Measurements from ENCODE around the gene B3GALT5. TPM values are rescaled to one million over a fixed set of nuclear protein-coding genes. Genes with fewer than 3 reads are reported as not detected.

The B3GALT5 gene
- polyA plus RNA-seq, 1 donor (not counting 4 experiments of a cell fraction or from before 2014, with no cell fraction given): not detected

GRCh38 chr21:39667353-39667891, 54.7 kb downstream of the B3GALT5 start:
- DNase-seq (ENCODE audit: low read depth, low spot score): no peak
- Histone ChIP-seq H3K4me1 (ENCODE audit: control insufficient read depth, extremely low read depth, insufficient read depth, low read length) (no peaks in the 10 kb centered on the region), H2AFZ (ENCODE audit: control insufficient read depth, low read length) (no peak overlapping the region), H3K9me1 (ENCODE audit: control insufficient read depth, extremely low read depth, insufficient read depth, low read length) (no peaks in the 10 kb centered on the region), H3K9me3 (ENCODE audit: control insufficient read depth, low read depth, low read length) (peaks cover 8% of the 10 kb centered on the region), H3K9ac (ENCODE audit: control insufficient read depth, extremely low read depth, insufficient read depth, low read length) (no peak overlapping the region), H3K79me2 (ENCODE audit: control insufficient read depth, insufficient read depth, low read length) (no peaks in the 10 kb centered on the region), H3K27me3 (ENCODE audit: control insufficient read depth, extremely low read depth, insufficient read depth, low read length) (no peaks in the 10 kb centered on the region), H4K20me1 (ENCODE audit: control insufficient read depth, extremely low read depth, insufficient read depth, low read length) (no peaks in the 10 kb centered on the region), H3K36me3 (ENCODE audit: control insufficient read depth in 2 of 2, extremely low read depth in 1 of 2, insufficient read depth in 2 of 2, low read length in 2 of 2) (no peaks in the 10 kb centered on the region), H3K4me2 (ENCODE audit: control insufficient read depth, extremely low read depth, insufficient read depth, low read depth, low read length) (no peak overlapping the region), H3K4me3 (ENCODE audit: control insufficient read depth in 2 of 3, extremely low read depth in 1 of 3, insufficient read depth in 2 of 3, low read depth in 1 of 3, low read length in 3 of 3) (no peak overlapping the region), H3K27ac (ENCODE audit: control insufficient read depth, insufficient read depth, low read length) (no peak overlapping the region)
- TF ChIP-seq EZH2 (IDR thresholded peaks at IDR 0.05; ENCODE audit: low read length): no peak
- TF ChIP-seq, protein P1, sequence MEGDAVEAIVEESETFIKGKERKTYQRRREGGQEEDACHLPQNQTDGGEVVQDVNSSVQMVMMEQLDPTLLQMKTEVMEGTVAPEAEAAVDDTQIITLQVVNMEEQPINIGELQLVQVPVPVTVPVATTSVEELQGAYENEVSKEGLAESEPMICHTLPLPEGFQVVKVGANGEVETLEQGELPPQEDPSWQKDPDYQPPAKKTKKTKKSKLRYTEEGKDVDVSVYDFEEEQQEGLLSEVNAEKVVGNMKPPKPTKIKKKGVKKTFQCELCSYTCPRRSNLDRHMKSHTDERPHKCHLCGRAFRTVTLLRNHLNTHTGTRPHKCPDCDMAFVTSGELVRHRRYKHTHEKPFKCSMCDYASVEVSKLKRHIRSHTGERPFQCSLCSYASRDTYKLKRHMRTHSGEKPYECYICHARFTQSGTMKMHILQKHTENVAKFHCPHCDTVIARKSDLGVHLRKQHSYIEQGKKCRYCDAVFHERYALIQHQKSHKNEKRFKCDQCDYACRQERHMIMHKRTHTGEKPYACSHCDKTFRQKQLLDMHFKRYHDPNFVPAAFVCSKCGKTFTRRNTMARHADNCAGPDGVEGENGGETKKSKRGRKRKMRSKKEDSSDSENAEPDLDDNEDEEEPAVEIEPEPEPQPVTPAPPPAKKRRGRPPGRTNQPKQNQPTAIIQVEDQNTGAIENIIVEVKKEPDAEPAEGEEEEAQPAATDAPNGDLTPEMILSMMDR (optimal IDR thresholded peaks at IDR 0.05 in 1 of 3, IDR thresholded peaks at IDR 0.05 in 1 of 3, conservative IDR thresholded peaks at IDR 0.05 in 1 of 3; ENCODE audit: extremely low read depth in 1 of 3, insufficient read depth in 2 of 3, low read length in 3 of 3): no peak
- FAIRE-seq: no peak
- dilution Hi-C loops (cut with MboI; ENCODE audit: extremely low pct_ligation_motif_present, low sequenced_read_pairs): no loop called here

DNA sequence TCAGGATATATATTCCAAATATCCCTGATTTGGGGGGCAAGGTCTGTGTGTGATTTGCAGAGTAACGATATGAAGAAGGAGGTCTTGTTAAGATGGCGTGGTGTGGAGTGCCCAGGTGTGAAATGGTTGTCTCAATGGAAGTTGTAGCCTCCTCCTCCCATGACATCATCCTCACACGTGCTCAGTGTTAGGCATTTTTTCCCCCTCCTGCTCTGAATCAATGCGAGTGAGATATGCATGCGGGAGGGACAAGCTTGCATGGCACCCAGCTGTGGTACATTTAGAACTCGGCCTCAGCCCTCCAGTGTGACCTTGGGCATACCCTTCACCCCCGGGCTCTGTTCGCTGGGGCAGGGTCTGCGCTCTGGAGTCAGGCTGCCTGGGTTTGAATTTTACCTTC, 55.6 kb downstream of the B3GALT5 start:
- H2AFZ ChIP-seq (ENCODE audit: control insufficient read depth, low read length): no peak overlapping the region
- dilution Hi-C loops (cut with MboI; ENCODE audit: extremely low pct_ligation_motif_present, low sequenced_read_pairs): no loop called here
- no peak for TF ChIP-seq EZH2 (IDR thresholded peaks at IDR 0.05; ENCODE audit: low read length)
- H3K4me3 ChIP-seq (ENCODE audit: control insufficient read depth in 2 of 3, extremely low read depth in 1 of 3, insufficient read depth in 2 of 3, low read depth in 1 of 3, low read length in 3 of 3): no peak overlapping the region
- H4K20me1 ChIP-seq (ENCODE audit: control insufficient read depth, extremely low read depth, insufficient read depth, low read length): no peaks in the 10 kb centered on the region
- H3K4me2 ChIP-seq (ENCODE audit: control insufficient read depth, extremely low read depth, insufficient read depth, low read depth, low read length): no peak overlapping the region
- DNase-seq (ENCODE audit: low read depth, low spot score) (no peak), FAIRE-seq (no peak)
- H3K36me3 ChIP-seq (ENCODE audit: control insufficient read depth in 2 of 2, extremely low read depth in 1 of 2, insufficient read depth in 2 of 2, low read length in 2 of 2): no peaks in the 10 kb centered on the region
- H3K9ac ChIP-seq (ENCODE audit: control insufficient read depth, extremely low read depth, insufficient read depth, low read length): no peak overlapping the region
- H3K27ac ChIP-seq (ENCODE audit: control insufficient read depth, insufficient read depth, low read length): no peak overlapping the region
- H3K9me1 ChIP-seq (ENCODE audit: control insufficient read depth, extremely low read depth, insufficient read depth, low read length): no peaks in the 10 kb centered on the region
- no peaks in the 10 kb centered on the region for H3K4me1 ChIP-seq (ENCODE audit: control insufficient read depth, extremely low read depth, insufficient read depth, low read length)
- H3K27me3 ChIP-seq (ENCODE audit: control insufficient read depth, extremely low read depth, insufficient read depth, low read length): no peaks in the 10 kb centered on the region
- H3K79me2 ChIP-seq (ENCODE audit: control insufficient read depth, insufficient read depth, low read length): no peaks in the 10 kb centered on the region
- H3K9me3 ChIP-seq (ENCODE audit: control insufficient read depth, low read depth, low read length): peaks cover 8% of the 10 kb centered on the region

GRCh38 chr21:39669485-39669884, 56.7 kb downstream of the B3GALT5 start:
- Histone ChIP-seq H3K4me2 (ENCODE audit: control insufficient read depth, extremely low read depth, insufficient read depth, low read depth, low read length) (no peak overlapping the region), H3K4me3 (ENCODE audit: control insufficient read depth in 2 of 3, extremely low read depth in 1 of 3, insufficient read depth in 2 of 3, low read depth in 1 of 3, low read length in 3 of 3) (no peak overlapping the region), H3K9ac (ENCODE audit: control insufficient read depth, extremely low read depth, insufficient read depth, low read length) (no peak overlapping the region), H4K20me1 (ENCODE audit: control insufficient read depth, extremely low read depth, insufficient read depth, low read length) (no peaks in the 10 kb centered on the region), H3K9me3 (ENCODE audit: control insufficient read depth, low read depth, low read length) (peaks cover 8% of the 10 kb centered on the region), H3K4me1 (ENCODE audit: control insufficient read depth, extremely low read depth, insufficient read depth, low read length) (no peaks in the 10 kb centered on the region), H3K27me3 (ENCODE audit: control insufficient read depth, extremely low read depth, insufficient read depth, low read length) (no peaks in the 10 kb centered on the region), H3K36me3 (ENCODE audit: control insufficient read depth in 2 of 2, extremely low read depth in 1 of 2, insufficient read depth in 2 of 2, low read length in 2 of 2) (no peaks in the 10 kb centered on the region), H2AFZ (ENCODE audit: control insufficient read depth, low read length) (no peak overlapping the region), H3K27ac (ENCODE audit: control insufficient read depth, insufficient read depth, low read length) (no peak overlapping the region), H3K9me1 (ENCODE audit: control insufficient read depth, extremely low read depth, insufficient read depth, low read length) (no peaks in the 10 kb centered on the region), H3K79me2 (ENCODE audit: control insufficient read depth, insufficient read depth, low read length) (no peaks in the 10 kb centered on the region)
- FAIRE-seq (no peak), DNase-seq (ENCODE audit: low read depth, low spot score) (no peak)
- dilution Hi-C loops (cut with MboI; ENCODE audit: extremely low pct_ligation_motif_present, low sequenced_read_pairs): no loop called here
- TF ChIP-seq, protein P1 (optimal IDR thresholded peaks at IDR 0.05 in 1 of 3, IDR thresholded peaks at IDR 0.05 in 1 of 3, conservative IDR thresholded peaks at IDR 0.05 in 1 of 3; ENCODE audit: extremely low read depth in 1 of 3, insufficient read depth in 2 of 3, low read length in 3 of 3): no peak
- no peak for TF ChIP-seq EZH2 (IDR thresholded peaks at IDR 0.05; ENCODE audit: low read length)
